Esophagus muscularis mucosa (tissue), 4 donors: ENCODE results near the gene AGFG2.

Source experiments
- CTCF ChIP-seq, 3 experiments: fragments of 200-600 bp in 2 of 3; fragments of 450-650 bp in 1 of 3; sonication (generic) in 2 of 3; IDR thresholded peaks; one replicate each; pipeline ENCODE4 v1.5.1; 2017 to 2019; ENCODE audit warnings: antibody characterized with exemption in 3 of 3, mild to moderate bottlenecking in 2 of 3, moderate library complexity in 1 of 3
- EP300 ChIP-seq: sonication (generic); formaldehyde crosslinking; IDR thresholded peaks from one replicate; pipeline ENCODE4 v1.6.1; 2017; ENCODE audit warnings: antibody characterized with exemption
- POLR2AphosphoS5 ChIP-seq, 2 donors: sonication (generic); formaldehyde crosslinking; IDR thresholded peaks; one replicate each; pipeline ENCODE4 v1.6.1; 2017; ENCODE audit warnings: antibody characterized with exemption in 2 of 2

- TF ChIP-seq EP300 (peak; percentile 18), CTCF (IDR thresholded peaks at IDR 0.05) (peak in 1 of 3 experiments; percentile 34), POLR2AphosphoS5 (IDR thresholded peaks at IDR 0.05) (peak; percentile 92 to 98)
Observed at GRCh38 chr7:100538654-100539435, at the start of gene AGFG2.
